Measurements from ENCODE around the gene HELZ. TPM values are rescaled to one million over a fixed set of nuclear protein-coding genes. Genes with fewer than 3 reads are reported as not detected.

The HELZ gene
- total and polyA plus RNA-seq, 2 of the 8 experiments (the other 6 are each of a cell fraction or from before 2014, with no cell fraction given) = 10.0 to 48.7 TPM

GRCh38 chr17:67125924-67126323 is 119.1 kb downstream of the HELZ start:
- FAIRE-seq = no peak
- H3K4ac ChIP-seq (replicated peaks; ENCODE audit: insufficient read length, low read depth, low read length) = no peak overlapping the region
- no peak overlapping the region for H2AFZ ChIP-seq (ENCODE audit: low read length)
- H3K9me3 ChIP-seq (ENCODE audit: insufficient read depth in 2 of 2, low read depth in 1 of 2, low read length in 1 of 2) = no peaks in the 10 kb centered on the region
- no peak overlapping the region for H3K23ac ChIP-seq (ENCODE audit: insufficient read length)
- no peak overlapping the region for H3K14ac ChIP-seq (ENCODE audit: insufficient read length)
- H3K79me2 ChIP-seq (ENCODE audit: control insufficient read depth in 1 of 2, insufficient read depth in 2 of 2, low read length in 2 of 2) = no peaks in the 10 kb centered on the region
- no peak for TF ChIP-seq RNF2 (IDR thresholded peaks at IDR 0.05; ENCODE audit: borderline replicate concordance, low read depth, low read length, missing control alignments, poor library complexity, severe bottlenecking)
- TF ChIP-seq RBBP5 (IDR thresholded peaks at IDR 0.05; ENCODE audit: borderline replicate concordance, low read depth, low read length) = no peak
- TF ChIP-seq TCF12 (IDR thresholded peaks at IDR 0.05; ENCODE audit: low read depth, low read length) = no peak
- H3K4me2 ChIP-seq (ENCODE audit: insufficient read depth in 1 of 2, low read depth in 2 of 2, low read length in 2 of 2) = no peak overlapping the region
- WGBS, 2 experiments (ENCODE audit: extremely low coverage in 1 of 2, insufficient coverage in 1 of 2, insufficient read length in 1 of 2, insufficient replicate concordance in 2 of 2, low coverage in 1 of 2, low lambda C conversion rate in 2 of 2, missing lambda C conversion rate in 1 of 2) = 87% methylated on average over 1 of the region's 1 CpG; no CpG with 5 or more reads in 1 of the 2 experiments
- H3K79me1 ChIP-seq (ENCODE audit: low read depth, low read length) = no peaks in the 10 kb centered on the region
- H3K4me1 ChIP-seq (replicated peaks in 1 of 4; ENCODE audit: control insufficient read depth in 3 of 4, insufficient read depth in 4 of 4, low read length in 3 of 4) = no peaks in the 10 kb centered on the region
- no peaks in the 10 kb centered on the region for H3K27me3 ChIP-seq (replicated peaks in 1 of 4; ENCODE audit: control insufficient read depth in 3 of 4, extremely low read depth in 1 of 4, insufficient read depth in 3 of 4, low read length in 3 of 4)
- H2BK5ac ChIP-seq (ENCODE audit: low read depth, low read length) = no peak overlapping the region
- no peak overlapping the region for H2BK15ac ChIP-seq (ENCODE audit: low read length)
- H3K36me3 ChIP-seq (ENCODE audit: control insufficient read depth in 2 of 4, insufficient read depth in 4 of 4, low read length in 3 of 4) = peaks cover 0 to 14% (median 2%) of the 10 kb centered on the region in 4 experiments; a peak in 2 of 8 replicates
- no peaks in the 10 kb centered on the region for H3K23me2 ChIP-seq (ENCODE audit: low read depth, low read length)
- H4K91ac ChIP-seq (replicated peaks; ENCODE audit: insufficient read length, low read length) = no peak overlapping the region
- H2BK12ac ChIP-seq (ENCODE audit: low read depth, low read length) = no peak overlapping the region
- H2AK5ac ChIP-seq (ENCODE audit: low read depth, low read length) = no peak overlapping the region
- CTCF ChIA-PET (ENCODE audit: partially characterized antibody) = interaction anchor here (1.0 to 2.2 kb wide), 2 partner anchors 9 to 110 kb away, joined by 3 to 8 read pairs; no protein-coding TSS in a partner anchor
- no peak overlapping the region for H3K4me3 ChIP-seq (ENCODE audit: extremely low read depth in 1 of 4, insufficient read depth in 2 of 4, low read depth in 3 of 4, low read length in 4 of 4)
- peaks cover 0 to 1% of the 10 kb centered on the region in 2 experiments for H4K20me1 ChIP-seq (replicated peaks in 1 of 2; ENCODE audit: control insufficient read depth in 1 of 2, insufficient read depth in 2 of 2, low read length in 2 of 2)
- no peak for DNase-seq (ENCODE audit: low read depth in 1 of 2, low spot score in 2 of 2)
- no peak overlapping the region for H3K27ac ChIP-seq (ENCODE audit: low read depth, low read length)
- no peak overlapping the region for H4K5ac ChIP-seq (ENCODE audit: insufficient read length, low read depth, low read length)
- H3K9ac ChIP-seq (replicated peaks in 1 of 4; ENCODE audit: extremely low read depth in 1 of 4, low read depth in 3 of 4, low read length in 3 of 4) = no peak overlapping the region
- H2BK20ac ChIP-seq (ENCODE audit: low read length) = no peak overlapping the region
- no peak overlapping the region for H2BK120ac ChIP-seq (replicated peaks; ENCODE audit: low read depth, low read length)
- no peak overlapping the region for H3K18ac ChIP-seq (ENCODE audit: extremely low read depth, low read length)
- POLR2A ChIA-PET (ENCODE audit: partially characterized antibody) = no interaction called here
- no peak overlapping the region for H3K56ac ChIP-seq (replicated peaks; ENCODE audit: insufficient read length, low read depth, low read length)
- H4K8ac ChIP-seq (ENCODE audit: extremely low read depth, insufficient read depth, low read length) = no peak overlapping the region
